T47D (cell line): ENCODE data around the gene RDM1.
A peak's percentile ranks its signal among the peaks of the same experiment; 100 is the strongest.

Experiments used
- DNase-seq, 2 experiments: peaks; one replicate each; pipeline versions ENCODE4 v3.0.0 to v3.0.0-alpha.2; 2011 to 2012; ENCODE audit warnings: low read depth in 1 of 2, low spot score in 1 of 2
- JUND ChIP-seq: IDR thresholded peaks from 2 replicates; pipeline ENCODE4 v1.6.1; 2012; ENCODE audit warnings: low read depth
- in situ Hi-C: cut with HindIII; loops from 2 replicates; pipeline ENCODE4 v1.10.0; 2016; ENCODE audit warnings: low sequenced_read_pairs, low pct_unique_long_range_greater_than_20kb

RDM1 gene

GRCh38 chr17:35930211-35931065 is at the start of gene RDM1:
RDM1 (minus strand) TSS chr17:35930773; CDS start chr17:35930727, 46 bp downstream.
- in situ Hi-C loops: no loop called here
- peak; percentile 93 to 94 for DNase-seq
- no peak for TF ChIP-seq JUND

- no peak for DNase-seq
- no peak for TF ChIP-seq JUND
- in situ Hi-C loops: no loop called here
These were observed 47.8 kb upstream of the RDM1 start for GRCh38 chr17:35978346-35978745.

GRCh38 chr17:35977509-35977908 is 46.9 kb upstream of the RDM1 start:
- no peak for TF ChIP-seq JUND
- no peak for DNase-seq
- in situ Hi-C loops: no loop called here

- in situ Hi-C loops: no loop called here
- no peak for DNase-seq
- no peak for TF ChIP-seq JUND
These were observed 43.0 kb upstream of the RDM1 start for GRCh38 chr17:35973333-35974260.

- TF ChIP-seq JUND: no peak
- in situ Hi-C loops: no loop called here
- DNase-seq: no peak
These were observed 42.4 kb upstream of the RDM1 start for GRCh38 chr17:35972945-35973332.

GRCh38 chr17:35972535-35972934 is 42.0 kb upstream of the RDM1 start:
- no peak for DNase-seq
- TF ChIP-seq JUND: no peak
- in situ Hi-C loops: no loop called here

- no peak for DNase-seq
- TF ChIP-seq JUND: no peak
- in situ Hi-C loops: no loop called here
These were observed 41.5 kb upstream of the RDM1 start for GRCh38 chr17:35972066-35972465.

- TF ChIP-seq JUND: no peak
- in situ Hi-C loops: no loop called here
- DNase-seq: peak; percentile 41 to 88
These were observed 39.2 kb upstream of the RDM1 start for GRCh38 chr17:35969558-35970380.

GRCh38 chr17:35968520-35969054 is 38.0 kb upstream of the RDM1 start:
- in situ Hi-C loops: no loop called here

GRCh38 chr17:35965272-35965671 is 34.7 kb upstream of the RDM1 start:
- in situ Hi-C loops: no loop called here
- no peak for DNase-seq
- TF ChIP-seq JUND: no peak

More at GRCh38 chr17:35968520-35969054, 38.0 kb upstream of the RDM1 start:
- TF ChIP-seq JUND: no peak
- DNase-seq: no peak

- DNase-seq: no peak
- TF ChIP-seq JUND: no peak
- in situ Hi-C loops: no loop called here
These were observed 33.1 kb upstream of the RDM1 start for GRCh38 chr17:35963663-35964062.

GRCh38 chr17:35953720-35954119 is 23.1 kb upstream of the RDM1 start:
- TF ChIP-seq JUND: no peak
- no peak for DNase-seq
- in situ Hi-C loops: no loop called here
